DOHH2 (cell line): Measurements from ENCODE around the gene SLX4IP.

ENCODE experiments used
- H3F3A ChIP-seq: fragments of 200-600 bp; sonication (generic), shearing (Covaris generic); 2 replicates; pipeline ENCODE4 v1.6.0; 2016; ENCODE audit warnings: antibody characterized with exemption, mild to moderate bottlenecking; ENCODE audit not compliant: control insufficient read depth, insufficient read depth
- H3K27ac ChIP-seq: fragments of 200-600 bp; sonication (generic); 2 replicates; pipeline ENCODE4 v1.5.1; 2014; ENCODE audit warnings: low read depth, mild to moderate bottlenecking, low read length, moderate library complexity
- H3K27me3 ChIP-seq: fragments of 200-600 bp; sonication (generic); 2 replicates; pipeline ENCODE4 v1.6.1; 2014; ENCODE audit warnings: mild to moderate bottlenecking, low read length, mixed read lengths; ENCODE audit not compliant: control insufficient read depth
- H3K36me3 ChIP-seq: fragments of 200-600 bp; sonication (generic); 2 replicates; pipeline ENCODE4 v1.6.1; 2014; ENCODE audit warnings: mild to moderate bottlenecking, low read length, moderate library complexity, mixed read lengths; ENCODE audit not compliant: control insufficient read depth
- H3K4me1 ChIP-seq: fragments of 200-600 bp; sonication (generic); 2 replicates; pipeline ENCODE4 v1.6.1; 2014; ENCODE audit warnings: mild to moderate bottlenecking, low read length, mixed read lengths; ENCODE audit not compliant: control insufficient read depth
- H3K4me2 ChIP-seq: fragments of 200-600 bp; sonication (generic); 2 replicates; pipeline ENCODE4 v1.6.0; 2014; ENCODE audit warnings: mild to moderate bottlenecking, low read length, moderate library complexity
- H3K4me3 ChIP-seq: fragments of 200-600 bp; sonication (generic); 2 replicates; pipeline ENCODE4 v1.5.1; 2014; ENCODE audit warnings: mild to moderate bottlenecking, low read length, mixed read lengths
- H3K79me2 ChIP-seq: fragments of 200-600 bp; sonication (generic); 2 replicates; pipeline ENCODE4 v1.6.1; 2014; ENCODE audit warnings: mild to moderate bottlenecking, low read length, mixed read lengths; ENCODE audit not compliant: control insufficient read depth
- H3K9me2 ChIP-seq: fragments of 200-600 bp; sonication (generic); replicated peaks from 2 replicates; pipeline ENCODE4 v1.6.1; 2014; ENCODE audit warnings: mild to moderate bottlenecking, low read length, mixed read lengths; ENCODE audit not compliant: control insufficient read depth
- H3K9me3 ChIP-seq: fragments of 200-600 bp; sonication (generic); 2 replicates; pipeline ENCODE4 v1.6.1; 2014; ENCODE audit warnings: antibody characterized with exemption, low read length, mixed read lengths; ENCODE audit not compliant: control insufficient read depth, insufficient read depth
- H4K20me1 ChIP-seq: fragments of 200-600 bp; sonication (generic); 2 replicates; pipeline ENCODE4 v1.6.0; 2014; ENCODE audit warnings: low read depth, mild to moderate bottlenecking, antibody characterized with exemption, low read length, moderate library complexity; ENCODE audit not compliant: control insufficient read depth, insufficient read depth
- CTCF ChIP-seq: fragments of 200-600 bp; sonication (generic); IDR thresholded peaks from one replicate; pipeline ENCODE4 v1.5.1; 2014; ENCODE audit warnings: antibody characterized with exemption, mild to moderate bottlenecking, low read depth, low read length; ENCODE audit not compliant: poor library complexity, severe bottlenecking
- EZH2phosphoT487 ChIP-seq: fragments of 200-600 bp; sonication (generic); IDR thresholded peaks from 2 replicates; pipeline ENCODE4 v1.6.1; 2017; ENCODE audit warnings: borderline replicate concordance, mild to moderate bottlenecking, antibody characterized with exemption, low read length, moderate library complexity, mixed read lengths

Gene SLX4IP

GRCh38 chr20:10478205-10478604 lies 43.1 kb downstream of the SLX4IP start:
- Histone ChIP-seq H3K9me3 (no peaks in the 10 kb centered on the region), H4K20me1 (peaks cover 20% of the 10 kb centered on the region), H3K4me1 (peaks cover 32% of the 10 kb centered on the region), H3K4me3 (no peak overlapping the region), H3K79me2 (peaks cover 44% of the 10 kb centered on the region), H3K4me2 (no peak overlapping the region), H3K9me2 (no peaks in the 10 kb centered on the region), H3F3A (0 out of 2 replicates have a peak, but pooled peaks cover 4% of the 10 kb centered on the region), H3K27me3 (no peaks in the 10 kb centered on the region), H3K27ac (no peak overlapping the region), H3K36me3 (no peaks in the 10 kb centered on the region)
- TF ChIP-seq EZH2phosphoT487, result no peak
- TF ChIP-seq CTCF, result no peak

GRCh38 chr20:10478930-10479329 lies 43.8 kb downstream of the SLX4IP start:
- 0 out of 2 replicates have a peak, but pooled peaks cover 4% of the 10 kb centered on the region for H3F3A ChIP-seq
- TF ChIP-seq CTCF (no peak), EZH2phosphoT487 (no peak)
- H3K36me3 ChIP-seq, result no peaks in the 10 kb centered on the region
- no peak overlapping the region for H3K27ac ChIP-seq
- H3K4me1 ChIP-seq, result peaks cover 32% of the 10 kb centered on the region
- H3K27me3 ChIP-seq, result no peaks in the 10 kb centered on the region
- no peak overlapping the region for H3K4me3 ChIP-seq
- H4K20me1 ChIP-seq, result peaks cover 20% of the 10 kb centered on the region
- no peaks in the 10 kb centered on the region for H3K9me2 ChIP-seq
- no peaks in the 10 kb centered on the region for H3K9me3 ChIP-seq
- H3K79me2 ChIP-seq, result peaks cover 45% of the 10 kb centered on the region
- no peak overlapping the region for H3K4me2 ChIP-seq

GRCh38 chr20:10481676-10482075 lies 46.6 kb downstream of the SLX4IP start:
- H3K4me1 ChIP-seq, result peaks cover 13% of the 10 kb centered on the region
- no peak overlapping the region for H3K4me2 ChIP-seq

More at GRCh38 chr20:10481676-10482075, 46.6 kb downstream of the SLX4IP start:
- Histone ChIP-seq H3K27me3 (no peaks in the 10 kb centered on the region), H3K36me3 (no peaks in the 10 kb centered on the region), H4K20me1 (peaks cover 7% of the 10 kb centered on the region; the same call in 1 of the 2 replicates), H3K4me3 (no peak overlapping the region), H3K79me2 (peaks cover 41% of the 10 kb centered on the region), H3F3A (no peaks in the 10 kb centered on the region), H3K9me3 (no peaks in the 10 kb centered on the region), H3K9me2 (no peaks in the 10 kb centered on the region), H3K27ac (no peak overlapping the region)
- TF ChIP-seq EZH2phosphoT487 (no peak), CTCF (no peak)
